Measurements from ENCODE around the gene WDR64.

WDR64 gene

GRCh38 chr1:241839369-241839979 is 187.4 kb downstream of the WDR64 start:
- TF ChIP-seq CTCF (conservative IDR thresholded peaks at IDR 0.05; ENCODE audit: low read depth, low read length) = no peak
- no peak for DNase-seq (ENCODE audit: low read depth)

DNA sequence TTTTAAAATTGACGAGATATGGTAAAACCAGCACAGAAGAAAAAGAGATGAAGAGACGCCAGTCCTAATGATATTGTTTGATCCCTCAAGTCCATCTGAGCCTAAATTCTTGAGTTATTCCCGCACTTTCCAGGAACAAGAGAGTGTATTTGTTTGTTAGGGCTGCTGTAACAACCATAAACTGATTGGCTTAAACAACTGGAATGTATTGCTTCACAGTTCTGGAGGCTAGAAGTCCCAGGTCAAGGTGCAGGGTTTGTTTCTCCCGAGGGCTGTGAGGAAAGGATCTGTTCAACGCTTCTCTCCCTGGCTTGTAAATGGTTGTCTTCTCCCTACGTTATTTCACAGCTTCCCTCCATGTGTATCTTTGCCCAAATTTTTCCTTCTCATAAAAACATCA is 188.1 kb downstream of the WDR64 start:
- TF ChIP-seq CTCF (conservative IDR thresholded peaks at IDR 0.05; ENCODE audit: low read depth, low read length) = no peak
- H3K4me3 ChIP-seq (ENCODE audit: low read depth, low read length) = no peak overlapping the region
- DNase-seq (ENCODE audit: low read depth) = no peak

More at GRCh38 chr1:241839369-241839979, 187.4 kb downstream of the WDR64 start:
- H3K4me3 ChIP-seq (ENCODE audit: low read depth, low read length) = no peak overlapping the region

DNA sequence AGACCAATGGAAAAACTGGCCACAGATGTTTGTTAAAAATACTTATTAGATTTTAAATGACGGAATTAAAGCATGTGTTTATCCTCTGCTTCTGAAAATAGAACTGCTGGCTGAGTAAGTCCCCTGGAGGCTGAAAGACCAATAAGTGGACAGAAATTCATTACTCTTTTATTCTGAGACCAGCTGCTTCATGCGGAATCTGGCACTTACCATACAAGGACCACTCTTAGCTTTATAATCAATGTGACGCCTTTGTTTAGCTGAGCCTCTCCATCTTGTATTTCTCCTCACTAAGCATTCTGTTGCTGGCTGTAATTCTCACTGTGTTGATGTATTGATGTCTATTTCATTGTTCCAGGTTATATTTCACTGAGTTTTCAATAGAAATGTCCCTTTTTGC is 189.6 kb downstream of the WDR64 start:
- no peak overlapping the region for H3K4me3 ChIP-seq (ENCODE audit: low read depth, low read length)
- no peak for TF ChIP-seq CTCF (conservative IDR thresholded peaks at IDR 0.05; ENCODE audit: low read depth, low read length)
- DNase-seq (ENCODE audit: low read depth) = no peak

DNA sequence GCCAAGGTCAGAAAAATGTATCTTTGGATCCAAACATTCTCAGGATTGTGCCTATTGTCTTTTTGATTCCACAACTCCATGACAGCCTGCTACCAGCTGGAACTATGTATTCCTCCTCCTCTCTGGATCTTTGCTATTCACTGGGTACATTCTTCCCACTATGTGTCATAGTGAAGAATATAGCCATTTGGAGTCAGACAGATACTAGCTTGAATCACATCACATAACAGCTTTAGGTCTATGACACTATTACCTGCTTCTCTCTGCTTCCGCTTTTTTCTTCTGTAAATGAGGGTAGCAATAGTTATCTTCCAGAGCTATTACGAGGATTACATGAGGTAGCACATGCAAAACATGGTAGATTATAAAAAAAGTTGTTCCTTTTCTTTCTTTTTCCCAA is 190.5 kb downstream of the WDR64 start:
- DNase-seq (ENCODE audit: low read depth) = peak; percentile 51
- no peak for TF ChIP-seq CTCF (conservative IDR thresholded peaks at IDR 0.05; ENCODE audit: low read depth, low read length)
- no peak overlapping the region for H3K4me3 ChIP-seq (ENCODE audit: low read depth, low read length)

DNA sequence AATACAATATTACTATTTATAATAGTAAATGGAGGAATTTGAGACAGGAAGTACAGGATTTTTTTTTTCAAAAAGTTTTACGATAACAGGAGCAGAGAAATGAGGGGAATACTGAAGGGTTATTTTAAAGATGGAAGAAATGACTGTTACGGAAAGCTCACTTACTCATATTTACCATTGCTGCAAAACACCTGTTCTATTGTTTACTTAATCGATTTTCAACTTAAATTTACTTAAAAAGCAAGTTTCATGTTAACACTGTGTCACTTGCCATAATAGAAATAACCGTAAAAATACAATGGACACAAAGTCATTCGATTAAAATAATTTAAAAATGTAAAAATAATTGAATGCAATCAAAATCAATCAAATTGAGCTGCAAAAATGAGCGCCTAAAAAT is 192.5 kb downstream of the WDR64 start:
- TF ChIP-seq CTCF (conservative IDR thresholded peaks at IDR 0.05; ENCODE audit: low read depth, low read length) = no peak
- no peak for DNase-seq (ENCODE audit: low read depth)
- H3K4me3 ChIP-seq (ENCODE audit: low read depth, low read length) = no peak overlapping the region

- no peak overlapping the region for H3K4me3 ChIP-seq (ENCODE audit: low read depth, low read length)
- TF ChIP-seq CTCF (conservative IDR thresholded peaks at IDR 0.05; ENCODE audit: low read depth, low read length) = no peak
- DNase-seq (ENCODE audit: low read depth) = no peak
These were observed 194.3 kb downstream of the WDR64 start for GRCh38 chr1:241846375-241846774.

- peak overlapping the region; percentile 100 for H3K4me3 ChIP-seq (ENCODE audit: low read depth, low read length)
- DNase-seq (ENCODE audit: low read depth) = no peak
- no peak for TF ChIP-seq CTCF (conservative IDR thresholded peaks at IDR 0.05; ENCODE audit: low read depth, low read length)
These were observed 194.9 kb downstream of the WDR64 start for GRCh38 chr1:241846862-241847539.
